Right lobe of liver (tissue), 6 donors: Measurements from ENCODE around the gene DPPA5. TPM values are rescaled to one million over a fixed set of nuclear protein-coding genes. Genes with fewer than 3 reads are reported as not detected.
A peak's percentile ranks its signal among the peaks of the same experiment; 100 is the strongest.
"Not testable (repeated sequence)": the region's sequence is repeated elsewhere in the genome, so short reads cannot be mapped to it uniquely, and the experiment has no call there.

Source experiments
- ATAC-seq, 4 donors: fragments of 200-7000 bp; cut with Tn5 transposase; one replicate each; pipeline ENCODE4 v1.9.1; 2020; ENCODE audit warnings: mild to moderate bottlenecking in 4 of 4, moderate library complexity in 4 of 4
- DNase-seq, 3 donors: peaks; one replicate each; pipeline ENCODE4 v3.0.0-alpha.2; 2020
- H3K27ac ChIP-seq, 3 donors: fragments of 200-600 bp; one replicate each; pipeline ENCODE4 v1.8.0; 2022
- H3K27me3 ChIP-seq, 2 donors: fragments of 200-600 bp; one replicate each; pipeline ENCODE4 v1.8.0; 2022
- H3K36me3 ChIP-seq, 4 donors: fragments of 200-600 bp; sonication (generic) in 1 of 4; one replicate each; pipeline versions ENCODE4 v1.5.1 to v1.8.0; 2017 to 2022; ENCODE audit warnings: control low read depth in 1 of 4
- H3K4me1 ChIP-seq, 4 donors: fragments of 200-600 bp; sonication (generic) in 1 of 4; one replicate each; pipeline versions ENCODE4 v1.5.1 to v1.8.0; 2017 to 2022; ENCODE audit warnings: control low read depth in 1 of 4
- H3K4me3 ChIP-seq, 3 donors: fragments of 200-600 bp; one replicate each; pipeline ENCODE4 v1.8.0; 2022
- H3K9me3 ChIP-seq, 4 donors: fragments of 200-600 bp; sonication (generic) in 1 of 4; one replicate each; pipeline versions ENCODE4 v1.5.1 to v1.8.0; 2017 to 2022; ENCODE audit warnings: control low read depth in 1 of 4
- CTCF ChIP-seq, 4 donors: fragments of 200-600 bp in 3 of 4; fragments of 450-650 bp in 1 of 4; IDR thresholded peaks; one replicate each; pipeline versions ENCODE4 v1.5.1 to v1.8.0; 2016 to 2022; ENCODE audit warnings: antibody characterized with exemption in 4 of 4, mild to moderate bottlenecking in 2 of 4
- POLR2A ChIP-seq: fragments of 450-650 bp; IDR thresholded peaks from one replicate; pipeline ENCODE4 v1.6.1; 2017; ENCODE audit warnings: antibody characterized with exemption, mild to moderate bottlenecking
- WGBS: methylation state at CpG from one replicate; pipeline ENCODE4 v1.1.6; 2018; ENCODE audit warnings: low coverage, low lambda C conversion rate; ENCODE audit not compliant: insufficient coverage; ENCODE audit errors: missing lambda C conversion rate; 5-methylcytosine and 5-hydroxymethylcytosine counted together
- intact Hi-C, 2 donors: fragments of 100-400 bp; cut with DNase I; formaldehyde crosslinking; loops; one replicate each; pipeline versions ENCODE4 v1.11.2 to v1.14.1; 2022
- total RNA-seq, 6 experiments: library from RNA; depleted of rRNA in 2 of 6; stranded (reverse); fragments of >200 nt in 2 of 6; fragmentation: NEBNext Ultra II Directional in 3 of 6; extraction: Animal tissue kit (Norgen Biotek cat#: 25700) in 3 of 6; gene quantifications; one replicate each; pipeline versions ENCODE4 v1.1.0 to v1.2.4, GENCODE V29; 2016 to 2023
- donor health status: DM: no; HTN: yes; CAD: no.
- donor health status: DM: no; HTN: no; CAD: no.
- donor health status: DM: no; HTN: no; CAD: no.
- donor health status: DM: no; HTN: yes; CAD: no.
- donor health status: DM: no; HTN: yes; CAD: no.

The DPPA5 gene
- total RNA-seq, 6 experiments from 2014 or later = not detected

- intact Hi-C loops = no loop called here
- Histone ChIP-seq H3K9me3 (no peaks in the 10 kb centered on the region), H3K4me1 (no peaks in the 10 kb centered on the region), H3K4me3 (no peak overlapping the region), H3K36me3 (no peaks in the 10 kb centered on the region), H3K27ac (no peak overlapping the region), H3K27me3 (peaks cover 0 to 3% of the 10 kb centered on the region in 2 donors)
- DNase-seq = no peak
- TF ChIP-seq CTCF (IDR thresholded peaks at IDR 0.05) (no peak), POLR2A (no peak)
- no peak for ATAC-seq
- whole genome bisulfite sequencing = 69% methylated on average over 2 of the region's 3 CpGs
These were observed 28.4 kb downstream of the DPPA5 start for GRCh38 chr6:73325656-73326055.

- ATAC-seq (peak in 1 of 4 donors; percentile 19), DNase-seq (no peak)
- WGBS = no CpG with 5 or more reads among the region's 2 CpGs
- H3K4me3 ChIP-seq = no peak overlapping the region
- intact Hi-C loops = no loop called here
- no peaks in the 10 kb centered on the region for H3K27me3 ChIP-seq
- no peak overlapping the region for H3K27ac ChIP-seq
- no peaks in the 10 kb centered on the region for H3K36me3 ChIP-seq
- TF ChIP-seq POLR2A (no peak), CTCF (IDR thresholded peaks at IDR 0.05) (no peak)
- no peaks in the 10 kb centered on the region for H3K4me1 ChIP-seq
- H3K9me3 ChIP-seq = no peaks in the 10 kb centered on the region
These were observed 30.8 kb downstream of the DPPA5 start for GRCh38 chr6:73323323-73323722.

GRCh38 chr6:73314577-73315492, 39.2 kb downstream of the DPPA5 start:
- 17% methylated on average over 33 of the region's 61 CpGs for WGBS
- intact Hi-C loops = no loop called here
- H3K27ac ChIP-seq = no peak overlapping the region
- H3K9me3 ChIP-seq = no peaks in the 10 kb centered on the region
- no peak overlapping the region for H3K4me3 ChIP-seq
- H3K27me3 ChIP-seq = no peaks in the 10 kb centered on the region
- DNase-seq = no peak
- no peak for TF ChIP-seq POLR2A
- no peak for TF ChIP-seq CTCF (IDR thresholded peaks at IDR 0.05)
- peak in 1 of 4 donors; percentile 33 for ATAC-seq
- H3K4me1 ChIP-seq = peaks cover 0 to 6% (median 0%) of the 10 kb centered on the region in 4 donors
- H3K36me3 ChIP-seq = no peaks in the 10 kb centered on the region

GRCh38 chr6:73310503-73310845, 43.6 kb downstream of the DPPA5 start:
- H3K27ac ChIP-seq, H3K9me3 ChIP-seq, H3K4me1 ChIP-seq, H3K36me3 ChIP-seq, intact Hi-C loops, ATAC-seq, H3K27me3 ChIP-seq, DNase-seq: not testable (repeated sequence)
- WGBS = 14% methylated on average over 4 of the region's 4 CpGs
- H3K4me3 ChIP-seq = peak overlapping the region in 2 of 3 donors; percentile 40 to 48

GRCh38 chr6:73309785-73310502, 44.1 kb downstream of the DPPA5 start:
- H3K9me3 ChIP-seq = no peaks in the 10 kb centered on the region
- TF ChIP-seq CTCF (IDR thresholded peaks at IDR 0.05) (no peak), POLR2A (no peak)
- intact Hi-C loops = no loop called here
- 2% methylated on average over 18 of the region's 59 CpGs for WGBS
- peak overlapping the region; percentile 37 to 48 (median 40) for H3K4me3 ChIP-seq
- H3K4me1 ChIP-seq = peaks cover 0 to 9% (median 0%) of the 10 kb centered on the region in 4 donors
- DNase-seq = peak in 1 of 3 donors; percentile 35
- no peaks in the 10 kb centered on the region for H3K36me3 ChIP-seq
- H3K27ac ChIP-seq = no peak overlapping the region
- H3K27me3 ChIP-seq = peaks cover 0 to 10% of the 10 kb centered on the region in 2 donors
- peak; percentile 56 to 75 (median 71) for ATAC-seq
